K562 (cell line): ENCODE measurements around the gene GPER1. TPM values are rescaled to one million over a fixed set of nuclear protein-coding genes. Genes with fewer than 3 reads are reported as not detected.

Experiments used
- ATAC-seq: fragments of 200-7000 bp; cut with Tn5 transposase; 3 replicates; pipeline ENCODE4 v1.9.1; 2020; ENCODE audit warnings: moderate library complexity
- BruUV-seq: library from RNA; stranded (reverse); fragments of 400-500 nt; replicated peaks from 2 replicates; lab custom pipeline; 2021; lab: Mats Ljungman, UMichigan
- CTCF ChIA-PET: fragments of 300-600 bp; formaldehyde crosslinking; extraction: SDS; loops from one replicate; lab custom pipeline; 2021; ENCODE audit warnings: low intra/inter-chr PET ratio; lab: Yijun Ruan, JAX
- POLR2A ChIA-PET: fragments of 300-600, 350-650 bp; sonication (Branson Sonifier 250); formaldehyde crosslinking; extraction: SDS; loops from one replicate; lab custom pipeline; 2021; ENCODE audit warnings: antibody characterized with exemption, inconsistent platforms; lab: Yijun Ruan, JAX
- DNase-seq, 4 experiments: peaks; one replicate each; pipeline versions ENCODE4 v3.0.0 to v3.0.0-alpha.2; 2011 to 2018; ENCODE audit warnings: low spot score in 3 of 4, mixed read lengths in 3 of 4; ENCODE audit errors: extremely low read depth in 1 of 4
- FAIRE-seq: peaks from 2 replicates; lab custom pipeline; 2011; peaks lifted over from hg19 to GRCh38; lab: Jason Lieb, UNC
- H2AFZ ChIP-seq: 2 replicates; pipeline ENCODE4 v1.6.0; 2011; ENCODE audit warnings: low read depth, low read length, control low read depth, inconsistent platforms
- H3K27ac ChIP-seq: fragments of 200-600 bp; 3 replicates; pipeline ENCODE4 v1.8.0; 2011; ENCODE audit warnings: low read depth, mild to moderate bottlenecking, control low read depth, inconsistent platforms, low read length, moderate library complexity, mixed read lengths; ENCODE audit errors: extremely low read depth
- H3K27me3 ChIP-seq, 2 experiments: fragments of 300-600 bp in 1 of 2; 2 replicates in 1 of 2; 3 replicates in 1 of 2; pipeline versions ENCODE4 v1.6.0 to v1.8.0; 2011; ENCODE audit warnings: inconsistent platforms in 2 of 2, low read length in 2 of 2, mild to moderate bottlenecking in 1 of 2, mixed read lengths in 1 of 2, moderate library complexity in 1 of 2; ENCODE audit not compliant: control insufficient read depth in 2 of 2, insufficient read depth in 2 of 2
- H3K36me3 ChIP-seq: fragments of 300-600 bp; 3 replicates; pipeline ENCODE4 v1.8.0; 2011; ENCODE audit warnings: mild to moderate bottlenecking, low read length, inconsistent platforms; ENCODE audit not compliant: control insufficient read depth, insufficient read depth
- H3K4me1 ChIP-seq, 2 experiments: fragments of 200-600 bp in 1 of 2; replicated peaks in 1 of 2; 2 replicates in 1 of 2; 3 replicates in 1 of 2; pipeline versions ENCODE4 v1.5.1 to v1.8.0; 2011; ENCODE audit warnings: inconsistent platforms in 2 of 2, low read length in 2 of 2, mild to moderate bottlenecking in 1 of 2, mixed read lengths in 1 of 2, moderate library complexity in 1 of 2; ENCODE audit not compliant: control insufficient read depth in 2 of 2, insufficient read depth in 2 of 2
- H3K4me2 ChIP-seq: 2 replicates; pipeline ENCODE4 v1.6.1; 2011; ENCODE audit warnings: low read length, control low read depth, inconsistent platforms, mixed read lengths; ENCODE audit not compliant: insufficient read depth
- H3K4me3 ChIP-seq: fragments of 200-600 bp; sonication (generic), shearing (Covaris generic); 2 replicates; pipeline ENCODE4 v1.5.1; 2016; ENCODE audit warnings: control low read depth, inconsistent platforms
- H3K79me2 ChIP-seq: fragments of 200-600 bp; 3 replicates; pipeline ENCODE4 v1.8.0; 2011; ENCODE audit warnings: low read length, inconsistent platforms; ENCODE audit not compliant: control insufficient read depth, insufficient read depth
- H3K9ac ChIP-seq, 2 experiments: 2 replicates each; pipeline versions ENCODE4 v1.6.0 to v1.6.1; 2011; ENCODE audit warnings: low read depth in 2 of 2, low read length in 2 of 2, control low read depth in 1 of 2, inconsistent platforms in 1 of 2, mild to moderate bottlenecking in 1 of 2, mixed read lengths in 1 of 2; ENCODE audit not compliant: insufficient read depth in 1 of 2
- H3K9me1 ChIP-seq: one replicate; pipeline ENCODE4 v1.6.0; 2011; ENCODE audit warnings: inconsistent platforms, mild to moderate bottlenecking, low read length, moderate library complexity; ENCODE audit not compliant: control insufficient read depth, insufficient read depth
- H3K9me3 ChIP-seq: replicated peaks from 2 replicates; pipeline ENCODE4 v1.5.1; 2011; ENCODE audit warnings: low read depth, low read length, inconsistent platforms; ENCODE audit not compliant: control insufficient read depth, insufficient read depth
- H4K20me1 ChIP-seq: replicated peaks from 2 replicates; pipeline ENCODE4 v1.6.1; 2011; ENCODE audit warnings: low read length, inconsistent platforms, mixed read lengths; ENCODE audit not compliant: control insufficient read depth, insufficient read depth
- ATF2 ChIP-seq: sonication (generic); formaldehyde crosslinking; IDR thresholded peaks from 2 replicates; pipeline ENCODE4 v1.8.1; 2022; ENCODE audit warnings: missing genetic modification reagents
- CC2D1A ChIP-seq: fragments of 450-650 bp; IDR thresholded peaks from 2 replicates; pipeline ENCODE4 v1.6.1; 2017; ENCODE audit warnings: mild to moderate bottlenecking
- IFI16 ChIP-seq: fragments of 250-450 bp; sonication (Bioruptor Pico); IDR thresholded peaks from 2 replicates; pipeline ENCODE4 v2.1.2; 2022; ENCODE audit warnings: mild to moderate bottlenecking, inconsistent platforms
- ZBTB49 ChIP-seq: sonication (generic); formaldehyde crosslinking; IDR thresholded peaks from 2 replicates; pipeline ENCODE4 v1.8.0; 2022; ENCODE audit warnings: missing genetic modification reagents, mild to moderate bottlenecking, borderline replicate concordance
- ZNF253 ChIP-seq: fragments of 250-450 bp; sonication (Bioruptor Pico); conservative IDR thresholded peaks from 2 replicates; pipeline ENCODE4 v1.6.1; 2021; ENCODE audit warnings: mild to moderate bottlenecking
- ZNF551 ChIP-seq: fragments of 250-450 bp; sonication (Bioruptor Pico); IDR thresholded peaks from 2 replicates; pipeline ENCODE4 v1.5.0; 2021; ENCODE audit warnings: mild to moderate bottlenecking, moderate library complexity
- WGBS: fragments of 100-300 bp; shearing (Covaris generic); methylation state at CpG from one replicate; pipeline ENCODE4 v1.1.6; 2016; ENCODE audit warnings: low coverage, mixed read lengths; ENCODE audit not compliant: insufficient coverage; ENCODE audit errors: missing lambda C conversion rate; 5-methylcytosine and 5-hydroxymethylcytosine counted together
- in situ Hi-C: fragments of 300-500 bp; cut with MboI; formaldehyde crosslinking; loops from 4 replicates; pipeline ENCODE4 v1.15.0; 2018; ENCODE audit warnings: inconsistent platforms, mixed read lengths
- intact Hi-C: fragments of 100-400 bp; cut with micrococcal nuclease; formaldehyde crosslinking; loops from 2 replicates; pipeline ENCODE4 v1.14.2; 2022
- polyA plus RNA-seq, 8 experiments: library from polyadenylated mRNA; depleted of rRNA in 4 of 8; stranded (reverse) in 5 of 8; unstranded in 3 of 8; fragments of >200 nt; fragmentation: Nextera tagmentation in 2 of 8; fragmentation: Illumina TruSeq in 1 of 8; extraction: Ambion mirVana in 2 of 8; extraction: Trizol in 1 of 8; gene quantifications; 2 replicates each; pipeline versions ENCODE4 v1.2.1 to v1.2.3, GENCODE V29; 2011 to 2014; ENCODE audit warnings: inconsistent platforms in 1 of 8, missing spikeins in 1 of 8
- total RNA-seq, 7 experiments: library from RNA; depleted of rRNA in 6 of 7; stranded (reverse); fragments of >200 nt in 6 of 7; fragmentation: Illumina TruSeq in 2 of 7; extraction: Trizol in 2 of 7; gene quantifications; 2 replicates each; pipeline versions ENCODE4 v1.2.1 to v1.2.3, GENCODE V29; 2011 to 2021; ENCODE audit warnings: low replicate concordance in 1 of 7

Gene GPER1
- total and polyA plus RNA-seq, 9 of the 15 experiments (the other 6 are each of a cell fraction or from before 2014, with no cell fraction given), result 0.04 to 0.09 (median 0.08) TPM; not detected in 6

GRCh38 chr7:1061180-1061579 is 26.7 kb upstream of the GPER1 start (continued):
- TF ChIP-seq ATF2 (CRISPR knock-in tag), result no peak
- no peak for TF ChIP-seq ZNF551 (CRISPR knock-in tag)

GRCh38 chr7:1062296-1063294 is 25.3 kb upstream of the GPER1 start:
- no TSS peak for BruUV-seq
- no peak for FAIRE-seq
- H3K27me3 ChIP-seq, result no peaks in the 10 kb centered on the region
- intact Hi-C loops (no loop called here), in situ Hi-C loops (loop anchor here (5.0 kb wide), 1 partner anchor 65 kb away; no protein-coding TSS in a partner anchor)
- no peak overlapping the region for H3K27ac ChIP-seq
- peak overlapping the region in 1 of 2 experiments; percentile 36; a peak in 1 of 4 replicates for H3K9ac ChIP-seq
- CTCF ChIA-PET, result interaction anchor here (4.6 kb wide), 1 partner anchor 69 kb away, joined by 111 read pairs; no protein-coding TSS in a partner anchor
- peaks cover 13% of the 10 kb centered on the region; the same call in 1 of the 2 replicates for H4K20me1 ChIP-seq
- WGBS, result 88% methylated on average over 32 of the region's 33 CpGs
- DNase-seq, result no peak
- no peak overlapping the region for H2AFZ ChIP-seq
- no peak for TF ChIP-seq CC2D1A
- TF ChIP-seq ZNF253 (CRISPR knock-in tag), result no peak
- TF ChIP-seq ZBTB49 (CRISPR knock-in tag), result no peak
- no peak for TF ChIP-seq IFI16 (CRISPR knock-in tag)
- POLR2A ChIA-PET, result no interaction called here
- no peak overlapping the region for H3K4me2 ChIP-seq
- ATAC-seq, result no peak
- peaks cover 6% of the 10 kb centered on the region; the same call in 1 of the 3 replicates for H3K36me3 ChIP-seq
- H3K9me3 ChIP-seq, result no peaks in the 10 kb centered on the region
- no peak overlapping the region for H3K4me3 ChIP-seq
- H3K4me1 ChIP-seq, result peaks cover 20 to 69% of the 10 kb centered on the region in 2 experiments
- H3K9me1 ChIP-seq, result peaks cover 3% of the 10 kb centered on the region
- H3K79me2 ChIP-seq, result no peaks in the 10 kb centered on the region
